Breast epithelium (tissue), 4 donors: ENCODE data around the gene CCDC73. TPM values are rescaled to one million over a fixed set of nuclear protein-coding genes. Genes with fewer than 3 reads are reported as not detected.

Source experiments
- DNase-seq, 2 donors: peaks; one replicate each; pipeline ENCODE4 v3.0.0-alpha.2; 2019; ENCODE audit warnings: low spot score in 2 of 2
- H3K27ac ChIP-seq, 2 donors: fragments of 200-600 bp; sonication (generic) in 1 of 2; one replicate each; pipeline ENCODE4 v1.5.1; 2016 to 2019; ENCODE audit warnings: mild to moderate bottlenecking in 1 of 2
- H3K27me3 ChIP-seq, 2 donors: fragments of 200-600 bp; sonication (generic) in 1 of 2; one replicate each; pipeline versions ENCODE4 v1.5.1 to v1.6.0; 2017 to 2019; ENCODE audit warnings: control low read depth in 1 of 2, mild to moderate bottlenecking in 1 of 2
- H3K36me3 ChIP-seq: fragments of 200-600 bp; one replicate; pipeline ENCODE4 v1.5.1; 2019
- H3K4me1 ChIP-seq, 2 donors: fragments of 200-600 bp; sonication (generic); one replicate each; pipeline ENCODE4 v1.5.1; 2016 to 2019; ENCODE audit warnings: control low read depth in 1 of 2
- H3K4me3 ChIP-seq, 3 donors: fragments of 200-600 bp; sonication (generic); 1 replicate in 2 of 3; 2 replicates in 1 of 3; pipeline ENCODE4 v1.5.1; 2016 to 2019; ENCODE audit warnings: mild to moderate bottlenecking in 3 of 3, moderate library complexity in 2 of 3
- H3K9me3 ChIP-seq, 2 donors: fragments of 200-600 bp; sonication (generic) in 1 of 2; one replicate each; pipeline ENCODE4 v1.5.1; 2016 to 2019; ENCODE audit warnings: control low read depth in 1 of 2
- POLR2A ChIP-seq: fragments of 450-650 bp; IDR thresholded peaks from one replicate; pipeline ENCODE4 v1.6.1; 2016; ENCODE audit warnings: antibody characterized with exemption, mild to moderate bottlenecking, moderate library complexity
- POLR2AphosphoS5 ChIP-seq, 3 donors: sonication (generic); formaldehyde crosslinking; IDR thresholded peaks; one replicate each; pipeline ENCODE4 v1.6.1; 2017; ENCODE audit warnings: antibody characterized with exemption in 3 of 3
- intact Hi-C: fragments of 100-400 bp; cut with DNase I; formaldehyde crosslinking; loops from one replicate; pipeline ENCODE4 v1.15.1; 2023; ENCODE audit warnings: low total_unique reads
- total RNA-seq, 3 donors: library from RNA; depleted of rRNA; stranded (reverse); fragments of >200 nt; gene quantifications; one replicate each; pipeline ENCODE4 v1.1.0, GENCODE V29; 2016
- TF ChIP-seq, protein P1 (sequence below), 3 donors: fragments of 450-650 bp; IDR thresholded peaks; one replicate each; pipeline ENCODE4 v1.5.1; 2016 to 2017; ENCODE audit warnings: antibody characterized with exemption in 3 of 3, mild to moderate bottlenecking in 3 of 3, moderate library complexity in 3 of 3

Gene CCDC73
- under 1 TPM in 2 of 3 donors, not detected in 1; 0.15 to 0.33 TPM for total RNA-seq

DNA sequence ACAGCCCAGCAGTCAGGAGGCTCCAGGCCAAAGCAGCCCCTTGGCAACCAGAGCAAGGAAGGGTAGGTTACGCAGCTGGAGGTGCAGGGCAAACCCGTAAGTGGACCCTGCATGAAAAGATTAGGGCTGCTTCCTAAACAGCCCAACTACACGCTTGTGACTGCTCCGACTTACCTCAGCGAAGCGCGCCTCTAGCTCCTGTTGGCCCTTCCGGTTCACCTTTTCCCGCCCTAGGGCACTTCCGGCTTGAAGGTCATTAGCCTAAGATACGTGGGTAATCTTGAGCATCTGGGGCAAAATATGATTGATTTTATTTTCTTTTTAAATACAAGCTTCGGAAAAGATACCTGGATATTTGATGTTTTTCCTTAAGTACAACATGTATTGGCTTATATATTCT is at the start of gene CCDC73:
Gene CCDC73 (minus strand): TSS at position 224 of the 400 bp plus-strand sequence. CDS start 34,419 bp downstream, outside the sequence.
- Histone ChIP-seq H3K27ac (no peak within 1 kb of the TSS), H3K36me3 (no peaks in the 10 kb centered on the region), H3K9me3 (no peaks in the 10 kb centered on the region), H3K4me3 (no peak within 1 kb of the TSS), H3K4me1 (no peaks in the 10 kb centered on the region), H3K27me3 (no peaks in the 10 kb centered on the region)
- TF ChIP-seq, protein P1, sequence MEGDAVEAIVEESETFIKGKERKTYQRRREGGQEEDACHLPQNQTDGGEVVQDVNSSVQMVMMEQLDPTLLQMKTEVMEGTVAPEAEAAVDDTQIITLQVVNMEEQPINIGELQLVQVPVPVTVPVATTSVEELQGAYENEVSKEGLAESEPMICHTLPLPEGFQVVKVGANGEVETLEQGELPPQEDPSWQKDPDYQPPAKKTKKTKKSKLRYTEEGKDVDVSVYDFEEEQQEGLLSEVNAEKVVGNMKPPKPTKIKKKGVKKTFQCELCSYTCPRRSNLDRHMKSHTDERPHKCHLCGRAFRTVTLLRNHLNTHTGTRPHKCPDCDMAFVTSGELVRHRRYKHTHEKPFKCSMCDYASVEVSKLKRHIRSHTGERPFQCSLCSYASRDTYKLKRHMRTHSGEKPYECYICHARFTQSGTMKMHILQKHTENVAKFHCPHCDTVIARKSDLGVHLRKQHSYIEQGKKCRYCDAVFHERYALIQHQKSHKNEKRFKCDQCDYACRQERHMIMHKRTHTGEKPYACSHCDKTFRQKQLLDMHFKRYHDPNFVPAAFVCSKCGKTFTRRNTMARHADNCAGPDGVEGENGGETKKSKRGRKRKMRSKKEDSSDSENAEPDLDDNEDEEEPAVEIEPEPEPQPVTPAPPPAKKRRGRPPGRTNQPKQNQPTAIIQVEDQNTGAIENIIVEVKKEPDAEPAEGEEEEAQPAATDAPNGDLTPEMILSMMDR (IDR thresholded peaks at IDR 0.05) = no peak
- TF ChIP-seq POLR2AphosphoS5 (IDR thresholded peaks at IDR 0.05) = no peak
- no peak for TF ChIP-seq POLR2A
- DNase-seq = no peak
- intact Hi-C loops = no loop called here

DNA sequence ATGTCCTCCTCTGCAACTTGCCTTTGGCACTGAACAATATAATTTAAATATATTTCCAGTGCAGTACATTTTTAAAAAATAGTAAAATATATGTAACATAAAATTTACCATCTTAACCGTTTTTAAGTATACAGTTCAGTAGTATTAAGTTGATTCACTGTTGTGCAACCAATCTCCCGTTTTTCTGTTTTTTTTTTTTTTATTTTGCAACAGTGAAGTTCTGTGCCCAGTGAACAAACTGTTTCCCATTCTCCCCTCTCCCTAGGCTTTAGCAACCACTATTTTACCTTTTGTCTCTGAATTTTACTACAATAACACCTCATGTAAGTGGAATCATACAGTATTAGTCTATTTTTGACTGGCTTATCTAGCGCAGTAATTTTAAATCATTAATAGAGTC is 49.1 kb upstream of the CCDC73 start:
- no peaks in the 10 kb centered on the region for H3K4me1 ChIP-seq
- H3K27ac ChIP-seq = no peak overlapping the region
- no peaks in the 10 kb centered on the region for H3K9me3 ChIP-seq
- no peak for TF ChIP-seq POLR2AphosphoS5 (IDR thresholded peaks at IDR 0.05)
- no peak for TF ChIP-seq POLR2A
- TF ChIP-seq, protein P1 (IDR thresholded peaks at IDR 0.05) = no peak
- intact Hi-C loops = no loop called here
- DNase-seq = no peak
- no peaks in the 10 kb centered on the region for H3K27me3 ChIP-seq
- no peak overlapping the region for H3K4me3 ChIP-seq
- no peaks in the 10 kb centered on the region for H3K36me3 ChIP-seq

DNA sequence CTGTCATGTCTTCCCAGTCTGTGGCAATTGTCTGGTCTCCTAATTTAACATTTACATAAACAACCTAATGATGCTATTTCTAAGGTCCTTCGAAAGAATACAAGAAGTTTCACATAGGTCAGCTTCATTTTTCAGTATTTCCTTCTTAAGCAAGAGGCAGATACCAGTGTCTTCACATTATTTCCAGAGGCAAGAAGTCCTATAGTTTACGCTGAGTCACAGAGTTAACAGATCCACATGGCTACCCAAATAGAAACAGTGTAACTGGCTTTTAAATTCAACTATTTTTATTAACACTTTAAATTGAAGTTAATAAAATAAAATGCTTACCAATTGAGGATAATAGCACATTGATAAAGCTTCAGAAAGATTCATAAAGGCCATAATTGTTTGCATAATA is 46.1 kb upstream of the CCDC73 start:
- Histone ChIP-seq H3K9me3 (no peaks in the 10 kb centered on the region), H3K4me1 (no peaks in the 10 kb centered on the region), H3K27me3 (no peaks in the 10 kb centered on the region), H3K36me3 (no peaks in the 10 kb centered on the region), H3K27ac (no peak overlapping the region), H3K4me3 (no peak overlapping the region)
- TF ChIP-seq, protein P1 (IDR thresholded peaks at IDR 0.05) = no peak
- TF ChIP-seq POLR2AphosphoS5 (IDR thresholded peaks at IDR 0.05) = no peak
- TF ChIP-seq POLR2A = no peak
- intact Hi-C loops = no loop called here
- no peak for DNase-seq

DNA sequence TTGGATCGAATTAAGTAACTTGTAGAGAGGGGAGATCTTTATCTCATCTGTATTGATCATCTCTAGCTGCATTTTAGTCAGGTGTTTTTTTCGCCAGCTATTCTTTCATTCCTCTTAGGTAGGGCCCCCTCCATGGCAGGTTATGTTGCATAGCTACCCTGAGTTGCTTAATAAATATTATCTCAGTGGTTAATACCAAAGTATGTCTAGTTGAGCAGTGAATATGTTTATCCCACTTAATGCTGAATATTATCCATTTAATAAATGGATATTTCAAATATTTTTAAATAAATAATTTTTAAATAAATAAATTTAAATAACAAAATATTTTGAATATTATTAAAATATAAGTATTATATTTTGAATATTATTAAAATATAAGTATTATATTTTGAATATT is 44.8 kb upstream of the CCDC73 start:
- no peaks in the 10 kb centered on the region for H3K36me3 ChIP-seq
- H3K9me3 ChIP-seq = no peaks in the 10 kb centered on the region
- intact Hi-C loops = no loop called here
- H3K27ac ChIP-seq = no peak overlapping the region
- no peak for TF ChIP-seq POLR2A
- TF ChIP-seq, protein P1 (IDR thresholded peaks at IDR 0.05) = no peak
- H3K4me3 ChIP-seq = no peak overlapping the region
- no peaks in the 10 kb centered on the region for H3K27me3 ChIP-seq
- no peak for DNase-seq
- no peaks in the 10 kb centered on the region for H3K4me1 ChIP-seq

DNA sequence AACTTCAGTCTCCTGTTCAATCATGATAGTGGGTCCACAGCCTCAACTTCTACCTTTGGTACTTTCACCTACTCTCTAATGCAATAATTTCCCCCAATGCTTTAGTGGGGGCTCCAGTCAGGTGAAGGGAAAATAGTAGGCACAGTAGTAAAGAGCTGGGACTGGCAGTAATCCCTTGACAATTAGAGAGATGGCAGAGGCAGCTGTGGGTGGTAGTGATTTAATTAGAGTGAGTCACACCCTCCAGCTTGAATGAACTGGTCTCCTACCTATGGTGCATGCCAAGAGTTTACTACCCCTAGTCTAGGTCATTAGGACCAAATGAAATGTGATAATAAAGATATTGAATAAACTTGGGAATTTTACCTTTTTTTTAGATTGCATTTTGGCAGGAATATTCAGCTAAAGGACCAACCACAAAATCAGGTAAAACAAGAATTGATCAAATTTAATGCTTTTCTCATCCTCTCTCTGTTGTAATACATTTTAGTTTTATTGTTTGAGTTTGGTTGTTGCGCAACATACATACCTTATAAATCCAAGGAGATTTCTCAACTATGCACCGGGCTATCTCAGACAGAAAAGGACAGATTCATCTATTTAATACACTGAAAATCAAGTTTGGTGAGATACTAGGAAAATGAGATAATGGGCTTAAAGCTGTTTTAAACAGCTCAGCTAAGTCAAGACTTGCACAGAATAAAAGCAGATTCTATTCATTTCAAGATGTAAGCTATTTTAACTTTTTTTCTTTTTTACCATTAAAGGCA is 44.2 kb upstream of the CCDC73 start:
- Histone ChIP-seq H3K36me3 (no peaks in the 10 kb centered on the region), H3K4me3 (no peak overlapping the region), H3K27me3 (no peaks in the 10 kb centered on the region), H3K9me3 (no peaks in the 10 kb centered on the region), H3K4me1 (no peaks in the 10 kb centered on the region), H3K27ac (no peak overlapping the region)
- no peak for DNase-seq
- TF ChIP-seq POLR2AphosphoS5 (IDR thresholded peaks at IDR 0.05) (no peak), POLR2A (no peak)
- TF ChIP-seq, protein P1 (IDR thresholded peaks at IDR 0.05) = no peak
- intact Hi-C loops = no loop called here
